SU-DHL-6 (cell line): ENCODE measurements around the gene PCNX3.

Source experiments
- H2AFZ ChIP-seq: fragments of 200-600 bp; sonication (generic); 2 replicates; pipeline ENCODE4 v1.6.1; 2014; ENCODE audit warnings: low read depth, mild to moderate bottlenecking, moderate library complexity, mixed read lengths, antibody characterized with exemption, low read length; ENCODE audit not compliant: severe bottlenecking
- H3F3A ChIP-seq: fragments of 200-600 bp; shearing (Covaris generic); 2 replicates; pipeline ENCODE4 v1.6.0; 2016; ENCODE audit warnings: antibody characterized with exemption, mild to moderate bottlenecking; ENCODE audit not compliant: insufficient read depth
- H3K27ac ChIP-seq: fragments of 200-600 bp; sonication (generic); 2 replicates; pipeline ENCODE4 v1.5.1; 2016; ENCODE audit warnings: low read depth, mild to moderate bottlenecking, low read length, moderate library complexity, mixed read lengths
- H3K27me3 ChIP-seq: fragments of 200-600 bp; sonication (generic), shearing (Covaris generic); 2 replicates; pipeline ENCODE4 v1.6.0; 2014; ENCODE audit warnings: mild to moderate bottlenecking, low read length
- H3K36me3 ChIP-seq: fragments of 200-600 bp; sonication (generic); 2 replicates; pipeline ENCODE4 v1.6.1; 2014; ENCODE audit warnings: mild to moderate bottlenecking, low read length, mixed read lengths
- H3K4me2 ChIP-seq: fragments of 300-600, 200-600 bp; shearing (Covaris generic), sonication (generic); 2 replicates; pipeline ENCODE4 v1.6.0; 2014; ENCODE audit warnings: low read length, low read depth, mild to moderate bottlenecking; ENCODE audit not compliant: poor library complexity, severe bottlenecking
- H3K4me3 ChIP-seq: fragments of 200-600 bp; sonication (generic); 2 replicates; pipeline ENCODE4 v1.5.1; 2014; ENCODE audit warnings: antibody characterized with exemption, low read length, mild to moderate bottlenecking, mixed read lengths; ENCODE audit not compliant: insufficient read depth, poor library complexity, severe bottlenecking
- H3K79me2 ChIP-seq: fragments of 200-600 bp; sonication (generic); 2 replicates; pipeline ENCODE4 v1.6.1; 2014; ENCODE audit warnings: mild to moderate bottlenecking, low read length, moderate library complexity; ENCODE audit not compliant: insufficient read depth
- H3K9ac ChIP-seq: fragments of 200-600 bp; sonication (generic); 2 replicates; pipeline ENCODE4 v1.7.0; 2014; ENCODE audit warnings: mild to moderate bottlenecking, low read length
- H3K9me2 ChIP-seq: fragments of 200-600 bp; sonication (generic); replicated peaks from 2 replicates; pipeline ENCODE4 v1.6.1; 2014; ENCODE audit warnings: low read length; ENCODE audit not compliant: insufficient read depth
- H3K9me3 ChIP-seq: fragments of 200-600 bp; sonication (generic); 2 replicates; pipeline ENCODE4 v1.6.1; 2014; ENCODE audit warnings: low read length, mixed read lengths; ENCODE audit not compliant: insufficient read depth
- H4K20me1 ChIP-seq: fragments of 200-600 bp; sonication (generic); 2 replicates; pipeline ENCODE4 v1.6.1; 2014; ENCODE audit warnings: low read depth, mild to moderate bottlenecking, antibody characterized with exemption, low read length, moderate library complexity, mixed read lengths
- EZH2phosphoT487 ChIP-seq: fragments of 200-600 bp; sonication (generic), shearing (Covaris generic); conservative IDR thresholded peaks from 2 replicates; pipeline ENCODE4 v1.6.1; 2018; ENCODE audit warnings: mild to moderate bottlenecking, antibody characterized with exemption, low read length, moderate library complexity, mixed read lengths
- TF ChIP-seq, protein P1 (sequence below): fragments of 200-600 bp; sonication (generic); IDR thresholded peaks from one replicate; pipeline ENCODE4 v1.5.1; 2017; ENCODE audit warnings: antibody characterized with exemption, mild to moderate bottlenecking, low read length, moderate library complexity; ENCODE audit not compliant: insufficient read depth, poor library complexity, severe bottlenecking

Gene PCNX3

DNA sequence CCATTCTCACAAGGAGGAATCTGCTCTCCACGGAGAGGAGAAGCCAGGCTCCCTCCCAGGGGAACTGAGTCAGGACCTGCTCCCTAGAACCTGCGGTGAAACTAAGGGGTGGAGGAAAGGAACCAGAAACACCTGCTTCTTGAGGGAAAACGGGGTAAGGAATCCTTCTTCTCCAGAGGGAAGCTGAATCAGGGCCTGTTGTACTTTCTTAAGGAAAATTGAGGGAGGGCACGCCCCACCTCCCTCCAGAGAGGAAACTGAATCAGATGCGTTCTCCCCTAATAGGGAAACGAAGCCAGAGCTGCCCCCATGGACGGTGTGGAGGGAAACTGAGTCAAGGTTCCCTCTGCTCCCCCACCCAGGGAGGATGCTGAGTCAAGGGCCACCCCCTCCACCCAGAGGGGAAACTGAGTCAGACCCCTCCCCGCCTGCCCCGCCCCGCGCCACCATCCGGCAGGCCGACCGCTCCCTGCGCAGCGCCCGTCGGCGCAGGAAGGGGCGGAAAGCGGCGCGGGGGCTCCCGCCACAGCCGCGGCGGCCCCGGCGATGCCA, 46.7 kb downstream of the PCNX3 start:
- H3K36me3 ChIP-seq = no peaks in the 10 kb centered on the region
- H3K79me2 ChIP-seq = peaks cover 18% of the 10 kb centered on the region
- H3K4me2 ChIP-seq = peak overlapping the region; percentile 100
- TF ChIP-seq, protein P1, sequence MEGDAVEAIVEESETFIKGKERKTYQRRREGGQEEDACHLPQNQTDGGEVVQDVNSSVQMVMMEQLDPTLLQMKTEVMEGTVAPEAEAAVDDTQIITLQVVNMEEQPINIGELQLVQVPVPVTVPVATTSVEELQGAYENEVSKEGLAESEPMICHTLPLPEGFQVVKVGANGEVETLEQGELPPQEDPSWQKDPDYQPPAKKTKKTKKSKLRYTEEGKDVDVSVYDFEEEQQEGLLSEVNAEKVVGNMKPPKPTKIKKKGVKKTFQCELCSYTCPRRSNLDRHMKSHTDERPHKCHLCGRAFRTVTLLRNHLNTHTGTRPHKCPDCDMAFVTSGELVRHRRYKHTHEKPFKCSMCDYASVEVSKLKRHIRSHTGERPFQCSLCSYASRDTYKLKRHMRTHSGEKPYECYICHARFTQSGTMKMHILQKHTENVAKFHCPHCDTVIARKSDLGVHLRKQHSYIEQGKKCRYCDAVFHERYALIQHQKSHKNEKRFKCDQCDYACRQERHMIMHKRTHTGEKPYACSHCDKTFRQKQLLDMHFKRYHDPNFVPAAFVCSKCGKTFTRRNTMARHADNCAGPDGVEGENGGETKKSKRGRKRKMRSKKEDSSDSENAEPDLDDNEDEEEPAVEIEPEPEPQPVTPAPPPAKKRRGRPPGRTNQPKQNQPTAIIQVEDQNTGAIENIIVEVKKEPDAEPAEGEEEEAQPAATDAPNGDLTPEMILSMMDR = no peak
- TF ChIP-seq EZH2phosphoT487 = no peak
- peak overlapping the region; percentile 99 for H3K9ac ChIP-seq
- H2AFZ ChIP-seq = no peak overlapping the region
- peak overlapping the region; percentile 98 for H3K4me3 ChIP-seq
- peak overlapping the region; percentile 54; the same call in 1 of the 2 replicates for H3K27ac ChIP-seq
- H3K9me2 ChIP-seq = no peaks in the 10 kb centered on the region
- no peaks in the 10 kb centered on the region for H3F3A ChIP-seq
- no peaks in the 10 kb centered on the region for H3K9me3 ChIP-seq
- H4K20me1 ChIP-seq = no peaks in the 10 kb centered on the region; the same call in 1 of the 2 replicates
- no peaks in the 10 kb centered on the region for H3K27me3 ChIP-seq

DNA sequence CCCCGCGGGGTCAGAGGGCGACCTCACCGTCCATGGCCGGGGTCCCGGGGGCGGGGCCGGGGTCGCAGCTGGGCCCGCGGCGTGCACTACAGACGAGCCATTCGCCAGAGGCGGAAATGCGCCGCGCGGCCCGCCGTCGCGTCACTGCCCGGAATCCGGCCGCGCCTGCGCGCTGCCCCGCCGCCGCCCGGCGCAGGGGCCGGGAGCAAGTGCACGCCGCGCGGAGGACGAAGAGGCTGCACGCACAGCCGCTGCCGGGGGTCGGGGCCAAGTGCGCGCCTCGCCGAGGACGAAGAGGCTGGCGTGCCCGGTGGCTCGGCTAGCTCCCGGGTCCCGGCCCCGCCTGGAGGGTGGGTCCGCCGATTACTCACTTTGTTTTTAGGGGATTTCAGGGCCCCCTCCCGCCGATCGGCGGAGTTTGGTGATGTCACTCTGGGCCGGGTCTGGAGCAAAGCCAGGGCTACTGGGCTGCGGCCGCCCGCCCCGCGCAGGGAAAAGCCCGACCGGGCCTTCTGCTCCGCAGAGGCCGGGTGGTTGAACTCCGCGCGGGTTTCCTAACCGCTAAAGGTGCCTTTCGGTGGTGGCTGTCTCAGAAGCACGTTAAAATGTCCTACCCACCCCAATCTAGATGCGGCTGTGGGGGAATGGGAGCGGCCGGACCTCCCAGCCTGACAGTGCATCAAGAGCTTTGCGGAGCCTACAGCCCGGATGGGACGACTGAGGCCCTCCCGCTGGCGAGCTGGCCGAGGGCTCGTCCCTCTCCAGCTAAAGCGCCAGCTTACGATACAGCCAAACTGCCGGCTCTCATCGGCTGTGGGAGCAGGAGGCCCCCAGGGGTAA, 47.4 kb downstream of the PCNX3 start, which contains the start of gene RELA:
Gene RELA (minus strand): TSS at position 118 of the 840 bp plus-strand sequence. CDS start 84 bp downstream, at position 34.
- Histone ChIP-seq H3K4me2 (peak within 1 kb of the TSS; percentile 100), H3K9ac (peak within 1 kb of the TSS; percentile 99), H3K27me3 (no peaks in the 10 kb centered on the region), H4K20me1 (no peaks in the 10 kb centered on the region; the same call in 1 of the 2 replicates), H3K79me2 (peaks cover 18% of the 10 kb centered on the region), H2AFZ (peak within 1 kb of the TSS; percentile 75), H3F3A (no peaks in the 10 kb centered on the region), H3K9me3 (no peaks in the 10 kb centered on the region), H3K4me3 (peak within 1 kb of the TSS; percentile 98), H3K36me3 (no peaks in the 10 kb centered on the region), H3K9me2 (no peaks in the 10 kb centered on the region), H3K27ac (peak within 1 kb of the TSS; percentile 80)
- no peak for TF ChIP-seq EZH2phosphoT487
- TF ChIP-seq, protein P1 = no peak

DNA sequence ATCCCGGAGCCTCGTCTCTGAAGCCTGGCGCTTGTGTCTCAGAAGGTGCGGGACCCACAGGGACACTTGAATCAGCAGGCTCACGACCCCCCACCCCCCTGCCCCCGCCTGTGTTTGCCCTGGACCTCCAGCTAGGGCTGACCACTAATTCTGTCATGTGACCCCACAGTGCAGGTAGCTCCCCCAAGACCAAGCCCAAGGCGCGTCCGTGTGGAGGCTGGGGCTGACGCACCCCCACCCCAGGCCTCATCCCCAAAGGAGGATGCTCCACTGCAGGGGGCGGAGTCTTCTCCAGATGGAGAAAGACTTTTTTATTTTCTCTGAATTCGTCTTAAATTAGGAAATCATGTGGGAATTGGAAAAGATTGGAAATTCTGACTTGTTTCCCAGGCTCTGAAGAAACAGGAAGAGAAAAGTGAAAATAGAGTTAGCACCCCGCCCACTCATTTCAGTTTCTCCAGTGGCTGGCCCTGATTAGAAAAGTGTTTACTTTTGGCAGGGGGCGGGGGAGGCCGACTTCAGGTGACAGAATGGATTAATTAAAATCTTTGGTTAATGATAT, 48.1 kb downstream of the PCNX3 start:
- H3K4me2 ChIP-seq = peak overlapping the region; percentile 86
- H3K4me3 ChIP-seq = peak overlapping the region; percentile 98
- TF ChIP-seq, protein P1 = no peak
- no peak for TF ChIP-seq EZH2phosphoT487
- H3K27me3 ChIP-seq = no peaks in the 10 kb centered on the region
- H2AFZ ChIP-seq = peak overlapping the region; percentile 75
- H3K9me3 ChIP-seq = no peaks in the 10 kb centered on the region
- H3K9me2 ChIP-seq = no peaks in the 10 kb centered on the region
- no peaks in the 10 kb centered on the region for H3F3A ChIP-seq
- H3K27ac ChIP-seq = peak overlapping the region; percentile 80
- H3K9ac ChIP-seq = peak overlapping the region; percentile 99
- peaks cover 18% of the 10 kb centered on the region for H3K79me2 ChIP-seq
- no peaks in the 10 kb centered on the region for H3K36me3 ChIP-seq
- no peaks in the 10 kb centered on the region; the same call in 1 of the 2 replicates for H4K20me1 ChIP-seq
